Measurements from ENCODE around the gene SGK1.

GRCh38 chr6:134266776-134267175 is 51.1 kb downstream of the SGK1 start:
- TF ChIP-seq EZH2 (IDR thresholded peaks at IDR 0.05; ENCODE audit: borderline replicate concordance, insufficient read depth, low read length, poor library complexity, severe bottlenecking) (no peak), RAD21 (conservative IDR thresholded peaks at IDR 0.05) (no peak), CTCF (IDR thresholded peaks at IDR 0.05; ENCODE audit: poor library complexity, severe bottlenecking) (no peak)
